Uterus (tissue), 2 donors: ENCODE measurements around the gene WDTC1.

ENCODE experiments used
- POLR2A ChIP-seq, 2 donors: fragments of 450-650 bp; IDR thresholded peaks; one replicate each; pipeline ENCODE4 v1.6.1; 2016; ENCODE audit warnings: antibody characterized with exemption in 2 of 2, mild to moderate bottlenecking in 1 of 2, moderate library complexity in 1 of 2
- TF ChIP-seq, protein P1 (sequence below), 4 experiments: fragments of 200-600 bp in 2 of 4; fragments of 450-650 bp in 2 of 4; sonication (generic) in 2 of 4; IDR thresholded peaks; one replicate each; pipeline ENCODE4 v1.5.1; 2016 to 2019; ENCODE audit warnings: antibody characterized with exemption in 4 of 4, mild to moderate bottlenecking in 2 of 4, moderate library complexity in 1 of 4

DNA sequence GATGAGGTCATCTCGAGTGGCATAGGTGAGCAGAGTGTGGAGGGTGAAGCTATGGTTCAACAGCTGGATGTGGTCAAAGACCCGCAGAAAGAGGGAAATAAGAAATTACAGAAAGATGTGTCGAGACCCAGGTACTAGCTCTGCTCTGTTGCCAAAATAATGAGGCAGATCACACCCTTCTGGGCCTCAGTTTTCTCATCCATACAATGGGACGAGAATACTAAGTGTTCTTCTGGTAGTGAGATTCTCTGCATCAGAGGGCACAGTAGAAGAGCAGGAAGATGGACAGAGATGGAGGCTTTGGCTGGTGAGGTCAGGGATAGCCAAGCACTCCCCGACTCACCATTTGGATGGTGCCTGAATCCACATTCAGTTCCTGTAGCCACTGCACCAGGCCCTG, 121.3 kb downstream of the WDTC1 start:
- TF ChIP-seq, protein P1, sequence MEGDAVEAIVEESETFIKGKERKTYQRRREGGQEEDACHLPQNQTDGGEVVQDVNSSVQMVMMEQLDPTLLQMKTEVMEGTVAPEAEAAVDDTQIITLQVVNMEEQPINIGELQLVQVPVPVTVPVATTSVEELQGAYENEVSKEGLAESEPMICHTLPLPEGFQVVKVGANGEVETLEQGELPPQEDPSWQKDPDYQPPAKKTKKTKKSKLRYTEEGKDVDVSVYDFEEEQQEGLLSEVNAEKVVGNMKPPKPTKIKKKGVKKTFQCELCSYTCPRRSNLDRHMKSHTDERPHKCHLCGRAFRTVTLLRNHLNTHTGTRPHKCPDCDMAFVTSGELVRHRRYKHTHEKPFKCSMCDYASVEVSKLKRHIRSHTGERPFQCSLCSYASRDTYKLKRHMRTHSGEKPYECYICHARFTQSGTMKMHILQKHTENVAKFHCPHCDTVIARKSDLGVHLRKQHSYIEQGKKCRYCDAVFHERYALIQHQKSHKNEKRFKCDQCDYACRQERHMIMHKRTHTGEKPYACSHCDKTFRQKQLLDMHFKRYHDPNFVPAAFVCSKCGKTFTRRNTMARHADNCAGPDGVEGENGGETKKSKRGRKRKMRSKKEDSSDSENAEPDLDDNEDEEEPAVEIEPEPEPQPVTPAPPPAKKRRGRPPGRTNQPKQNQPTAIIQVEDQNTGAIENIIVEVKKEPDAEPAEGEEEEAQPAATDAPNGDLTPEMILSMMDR (IDR thresholded peaks at IDR 0.05) = no peak
- TF ChIP-seq POLR2A (IDR thresholded peaks at IDR 0.05) = no peak
